HG02852 (cell line): ENCODE measurements around the gene ORC1.

Source experiments
- ATAC-seq: cut with Tn5 transposase; IDR thresholded peaks from one replicate; pipeline ENCODE4 v1.9.1; 2021; ENCODE audit warnings: mild to moderate bottlenecking, moderate library complexity; ENCODE audit not compliant: unreplicated experiment

Gene ORC1

DNA sequence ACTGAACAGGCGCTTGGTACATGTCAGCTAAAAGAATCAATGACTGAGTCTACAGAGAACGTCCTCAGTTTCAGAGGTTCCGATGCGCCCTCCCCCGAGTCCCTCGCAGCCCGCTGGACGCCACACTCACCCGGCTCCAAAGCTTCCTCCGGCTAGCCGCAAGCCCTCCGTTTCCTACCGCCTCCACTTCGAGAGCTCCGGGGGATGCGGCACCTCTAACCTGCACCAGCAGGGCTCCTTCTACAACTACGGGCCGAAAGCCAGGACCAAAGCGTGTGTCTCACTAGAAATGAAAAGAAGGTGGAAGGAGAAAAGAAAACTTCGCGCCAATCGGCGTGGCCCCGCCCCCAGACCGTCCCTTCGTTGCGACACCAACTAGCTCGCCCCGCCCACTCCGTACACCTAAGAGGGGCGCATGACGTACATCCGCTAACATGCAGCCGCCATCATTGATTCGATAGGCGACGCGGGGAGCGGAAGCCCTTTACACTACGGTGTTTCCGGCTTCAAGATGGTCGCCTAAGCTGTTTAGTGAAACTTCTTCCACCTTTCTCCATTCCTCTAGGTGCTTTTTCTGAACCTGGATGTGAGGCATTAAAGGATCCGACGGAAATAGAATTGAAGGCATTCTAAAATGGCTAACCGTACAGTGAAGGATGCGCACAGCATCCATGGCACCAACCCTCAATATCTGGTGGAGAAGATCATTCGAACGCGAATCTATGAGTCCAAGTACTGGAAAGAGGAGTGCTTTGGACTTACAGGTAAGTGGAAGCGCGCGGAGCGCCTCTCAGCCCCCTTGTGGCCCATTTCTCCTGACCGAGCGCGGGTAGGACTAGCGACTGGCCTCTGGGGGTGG lies at the start of gene ORC1, which contains the start of gene PRPF38A:
ORC1 (minus strand) TSS at position 308 of the 859 bp plus-strand sequence. CDS start 2,200 bp downstream, outside the sequence.
PRPF38A (plus strand) TSS at position 487 of the 859 bp plus-strand sequence; CDS start at position 635, 148 bp downstream.
- ATAC-seq, result peak; percentile 95

DNA sequence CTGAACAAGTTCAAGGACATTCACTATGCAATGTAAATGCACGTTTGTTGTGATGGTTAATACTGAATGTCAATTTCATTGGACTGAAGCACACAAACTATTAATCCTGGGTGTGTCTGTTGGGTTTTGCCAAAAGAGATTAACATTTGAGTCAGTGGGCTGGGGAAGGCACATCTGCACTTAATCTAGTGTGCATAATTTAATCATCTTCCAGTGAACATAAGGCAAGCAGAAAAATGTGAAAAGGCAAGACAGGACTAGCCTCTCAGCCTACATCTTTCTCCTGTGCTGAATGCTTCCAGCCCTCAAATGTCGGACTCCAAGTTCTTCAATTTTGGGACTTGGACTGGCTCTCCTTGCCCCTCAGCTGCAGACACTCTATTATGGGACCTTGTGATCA lies 40.2 kb upstream of the ORC1 start:
- ATAC-seq, result no peak

DNA sequence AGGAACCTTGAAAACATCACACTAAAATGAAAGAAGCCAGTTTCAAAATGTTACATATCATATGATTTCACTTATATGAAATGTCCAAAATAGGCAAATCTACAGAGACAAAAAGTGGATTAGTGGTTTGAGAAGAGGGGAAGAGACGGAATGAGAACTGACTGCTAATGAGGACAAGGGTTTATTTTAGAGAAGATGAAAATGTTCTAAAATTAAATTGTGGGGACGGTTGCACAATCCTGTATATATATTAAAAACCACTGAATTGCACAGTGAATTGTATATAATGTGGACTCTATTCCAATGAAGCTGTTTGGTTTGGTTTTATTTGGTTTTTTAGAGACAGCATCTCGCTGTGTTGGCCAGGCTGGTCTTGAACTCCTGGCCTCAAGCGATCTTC lies 35.8 kb upstream of the ORC1 start:
- ATAC-seq, result no peak

DNA sequence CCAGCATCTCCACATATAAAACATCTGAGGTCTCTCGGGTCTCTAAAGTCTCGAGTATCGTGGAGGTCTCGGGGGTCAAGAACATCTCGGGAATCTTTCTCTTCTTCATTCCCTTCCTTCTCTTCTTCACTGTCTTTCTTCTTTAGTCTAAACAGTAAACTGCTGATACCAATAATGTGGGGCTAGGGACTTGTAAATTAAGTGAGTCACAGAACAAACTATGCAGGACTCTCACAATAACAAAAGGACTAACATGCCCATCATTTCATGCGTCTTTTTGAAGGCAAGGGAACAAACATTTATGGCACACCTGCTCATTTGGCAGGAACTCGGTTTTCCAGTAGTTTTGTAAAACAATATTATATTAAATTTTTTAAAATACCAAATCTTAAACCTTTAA lies 32.6 kb upstream of the ORC1 start:
- no peak for ATAC-seq

GRCh38 chr1:52435650-52436049 lies 31.4 kb upstream of the ORC1 start:
- no peak for ATAC-seq

- no peak for ATAC-seq
Measured at GRCh38 chr1:52435211-52435610, 31.0 kb upstream of the ORC1 start.

GRCh38 chr1:52432807-52433206 lies 28.6 kb upstream of the ORC1 start:
- no peak for ATAC-seq

DNA sequence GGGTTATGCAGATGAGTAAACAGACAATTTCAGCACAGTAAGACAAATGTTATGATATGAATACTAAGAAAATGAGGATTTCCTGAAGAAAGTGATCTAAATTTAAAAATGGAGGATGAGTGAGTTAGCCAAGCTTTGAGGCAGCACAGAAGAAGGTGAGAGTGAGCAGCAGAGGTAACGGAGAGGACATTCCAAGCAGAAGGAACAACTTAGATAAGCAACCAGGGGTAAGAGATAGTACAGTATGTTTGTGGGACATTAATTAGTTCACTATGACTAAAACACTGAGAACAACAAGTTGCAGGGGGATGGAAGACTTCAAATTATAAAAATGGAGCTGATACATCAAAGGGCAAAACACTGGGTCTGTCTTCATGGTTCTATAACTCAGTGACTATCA lies 22.9 kb upstream of the ORC1 start:
- no peak for ATAC-seq

GRCh38 chr1:52426371-52426770 lies 22.1 kb upstream of the ORC1 start:
- no peak for ATAC-seq

GRCh38 chr1:52424813-52425212 lies 20.6 kb upstream of the ORC1 start:
- ATAC-seq, result no peak

- ATAC-seq, result no peak
Measured at GRCh38 chr1:52424231-52424636, 20.0 kb upstream of the ORC1 start.

DNA sequence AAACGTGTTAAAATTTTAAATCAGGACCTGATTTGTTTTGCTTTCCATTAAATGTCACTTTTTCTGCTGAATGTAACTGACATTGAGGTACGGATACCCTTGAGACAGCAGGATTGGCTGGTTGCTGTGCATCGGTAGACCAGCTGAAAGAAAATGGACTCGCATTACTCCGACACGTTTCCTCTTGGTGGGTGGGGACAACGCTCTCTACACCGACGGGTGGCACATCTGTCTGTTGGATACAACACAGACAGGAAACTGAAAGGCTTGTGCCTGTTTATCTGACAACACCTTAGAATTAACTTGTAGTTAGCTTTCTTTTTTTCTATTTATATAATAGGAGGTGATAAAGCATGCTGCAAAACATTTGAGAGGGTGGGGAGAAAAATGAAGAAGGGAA lies 19.5 kb upstream of the ORC1 start:
- ATAC-seq, result no peak

GRCh38 chr1:52423055-52423454 lies 18.8 kb upstream of the ORC1 start:
- ATAC-seq, result no peak

GRCh38 chr1:52420713-52421112 lies 16.5 kb upstream of the ORC1 start:
- no peak for ATAC-seq

DNA sequence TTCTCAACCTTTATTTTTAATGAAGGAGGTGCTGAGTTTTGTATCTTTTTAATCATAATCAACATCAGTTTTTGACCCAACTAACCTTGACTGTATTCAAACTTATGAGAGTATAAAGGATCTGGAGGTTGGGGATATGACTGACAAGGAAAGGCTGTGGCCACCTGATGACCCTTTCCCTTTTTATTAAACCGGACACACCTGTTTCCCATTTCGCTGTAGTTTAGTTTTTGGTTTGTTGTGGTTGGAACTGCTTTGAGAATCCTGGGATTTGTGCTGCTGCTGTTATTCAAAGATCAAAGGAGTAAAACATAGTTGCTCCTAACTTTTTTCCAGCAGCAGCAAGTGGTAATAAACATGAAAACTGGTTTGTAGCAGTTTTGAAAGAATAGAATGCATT lies 12.6 kb upstream of the ORC1 start:
- ATAC-seq, result no peak

GRCh38 chr1:52414942-52415341 lies 10.7 kb upstream of the ORC1 start:
- no peak for ATAC-seq

DNA sequence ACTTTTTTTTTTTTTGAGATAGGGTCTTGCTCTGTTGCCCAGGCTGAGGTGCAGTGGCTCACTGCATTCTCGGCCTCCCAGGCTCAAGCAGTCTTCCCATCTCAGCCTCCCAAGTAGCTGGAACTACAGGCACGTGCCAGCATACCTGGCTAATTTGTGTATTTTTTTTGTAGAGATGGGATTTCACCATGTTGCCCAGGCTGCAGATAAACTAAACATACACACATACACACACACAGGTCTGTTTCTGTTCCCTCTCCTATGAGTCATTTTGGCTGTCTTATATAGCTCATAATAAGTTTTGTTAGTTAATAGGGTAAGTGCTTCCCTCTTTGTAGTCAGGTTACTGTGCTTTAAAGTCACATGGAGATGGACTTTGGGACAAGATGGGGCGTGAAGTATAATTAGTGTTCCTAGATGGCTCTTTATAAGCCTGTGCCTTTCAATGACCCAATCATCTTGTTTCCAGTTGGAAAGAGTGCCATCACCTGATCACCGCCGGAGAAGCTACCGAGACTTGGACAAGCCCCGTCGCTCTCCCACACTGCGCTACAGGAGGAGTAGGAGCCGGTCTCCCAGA lies 9.3 kb upstream of the ORC1 start:
- no peak for ATAC-seq

GRCh38 chr1:52404975-52405338 lies 734 bp upstream of the ORC1 start:
- no peak for ATAC-seq

DNA sequence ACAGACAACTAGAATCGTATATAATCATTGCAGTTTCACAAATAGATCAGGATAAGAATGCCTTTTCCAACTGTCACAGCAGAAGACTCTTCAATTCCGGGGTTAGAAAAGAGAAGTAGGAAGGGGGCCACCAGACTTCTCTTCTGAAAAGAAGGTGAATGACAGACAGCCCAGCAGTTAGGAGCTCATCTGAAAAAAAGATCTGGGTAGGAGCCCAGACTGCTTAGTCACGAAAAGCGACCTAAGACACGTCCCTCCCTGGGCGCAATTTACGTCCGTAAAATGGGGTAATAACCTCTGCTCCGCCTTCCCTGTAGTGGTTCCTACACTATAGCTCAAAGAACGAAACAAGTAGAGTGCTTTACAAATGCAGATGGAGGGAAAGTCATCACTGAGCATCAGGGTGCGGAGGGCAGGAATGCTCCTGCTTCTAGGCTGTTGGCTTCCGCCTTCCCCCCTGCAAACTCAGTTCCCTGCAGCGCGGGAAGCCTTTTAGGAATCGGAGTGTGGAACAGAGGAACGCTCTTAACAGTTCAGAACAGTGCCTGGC lies 582 bp downstream of the ORC1 start:
- peak; percentile 29 for ATAC-seq

- no peak for ATAC-seq
Measured at GRCh38 chr1:52402860-52403240, 1.4 kb downstream of the ORC1 start.

DNA sequence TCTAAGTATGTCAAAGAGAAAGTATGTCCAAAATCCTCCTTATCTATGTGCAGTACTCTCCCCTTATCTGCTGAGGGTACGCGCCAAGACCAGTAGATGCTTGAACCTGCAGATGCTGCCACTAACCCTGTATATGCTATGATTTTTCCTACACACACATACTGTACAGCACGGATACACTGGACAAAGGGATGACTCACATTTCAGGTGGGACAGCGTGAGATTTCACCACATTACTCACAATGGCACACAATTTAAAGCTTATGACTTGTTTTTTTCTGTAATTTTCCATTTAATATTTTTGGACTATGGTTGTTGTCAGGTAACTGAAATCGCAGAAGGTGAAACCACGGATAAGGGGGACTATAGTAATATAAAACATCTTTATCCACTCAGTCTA lies 4.1 kb downstream of the ORC1 start:
- ATAC-seq, result no peak

GRCh38 chr1:52399629-52400028 lies 4.6 kb downstream of the ORC1 start:
- no peak for ATAC-seq
